ENCODE data around the gene SHB.
A peak's percentile ranks its signal among the peaks of the same experiment; 100 is the strongest.
"Not testable (repeated sequence)": the region's sequence is repeated elsewhere in the genome, so short reads cannot be mapped to it uniquely, and the experiment has no call there.

SHB gene

DNA sequence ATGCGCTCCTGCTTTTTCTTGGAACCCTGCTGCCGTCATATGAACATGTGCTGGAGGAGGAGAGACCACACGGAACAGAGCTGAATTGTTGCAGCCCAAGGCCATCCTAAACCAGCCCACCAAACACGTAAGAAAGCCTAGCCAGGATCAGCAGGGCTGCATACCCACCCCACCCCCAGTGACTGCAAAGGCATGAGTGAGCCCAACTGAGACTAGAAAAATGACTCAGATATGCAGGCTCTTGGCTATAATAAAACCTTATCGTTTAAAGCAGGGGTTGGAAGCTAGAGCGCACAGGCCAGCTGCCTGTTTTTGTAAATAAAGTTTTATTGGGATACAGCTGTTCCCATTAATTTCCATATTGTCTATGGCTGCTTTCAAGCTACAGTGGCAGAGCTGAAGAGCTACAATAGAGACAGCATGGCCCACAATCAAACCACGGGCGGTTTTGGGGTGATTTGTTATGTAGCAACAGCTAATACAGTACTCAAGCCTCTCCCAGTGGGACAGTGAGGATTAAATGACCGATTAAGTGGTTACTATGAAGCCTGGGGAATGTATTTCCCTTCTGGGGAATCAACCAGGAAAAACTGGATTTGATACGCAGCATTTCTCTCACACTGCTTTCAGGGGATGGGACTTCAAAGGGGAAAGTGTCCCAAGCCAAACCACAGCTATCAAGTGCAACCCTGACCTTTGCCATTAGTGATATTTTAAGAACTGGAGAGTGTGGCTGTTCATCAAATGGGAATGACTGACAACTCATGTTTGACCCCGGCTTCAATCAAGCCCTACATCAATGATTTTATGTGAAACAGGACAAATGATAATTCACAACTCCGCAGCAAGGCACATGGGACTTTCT is 6.3 kb downstream of the SHB start:
- peak; percentile 92 for DNase-seq (ENCODE audit: low read depth)

GRCh38 chr9:38062106-38062497 is 6.9 kb downstream of the SHB start:
- no peak for DNase-seq (ENCODE audit: low read depth)

GRCh38 chr9:38061326-38061977 is 7.6 kb downstream of the SHB start:
- peak; percentile 48 for DNase-seq (ENCODE audit: low read depth)

GRCh38 chr9:38060681-38061080 is 8.3 kb downstream of the SHB start:
- no peak for DNase-seq (ENCODE audit: low read depth)

DNA sequence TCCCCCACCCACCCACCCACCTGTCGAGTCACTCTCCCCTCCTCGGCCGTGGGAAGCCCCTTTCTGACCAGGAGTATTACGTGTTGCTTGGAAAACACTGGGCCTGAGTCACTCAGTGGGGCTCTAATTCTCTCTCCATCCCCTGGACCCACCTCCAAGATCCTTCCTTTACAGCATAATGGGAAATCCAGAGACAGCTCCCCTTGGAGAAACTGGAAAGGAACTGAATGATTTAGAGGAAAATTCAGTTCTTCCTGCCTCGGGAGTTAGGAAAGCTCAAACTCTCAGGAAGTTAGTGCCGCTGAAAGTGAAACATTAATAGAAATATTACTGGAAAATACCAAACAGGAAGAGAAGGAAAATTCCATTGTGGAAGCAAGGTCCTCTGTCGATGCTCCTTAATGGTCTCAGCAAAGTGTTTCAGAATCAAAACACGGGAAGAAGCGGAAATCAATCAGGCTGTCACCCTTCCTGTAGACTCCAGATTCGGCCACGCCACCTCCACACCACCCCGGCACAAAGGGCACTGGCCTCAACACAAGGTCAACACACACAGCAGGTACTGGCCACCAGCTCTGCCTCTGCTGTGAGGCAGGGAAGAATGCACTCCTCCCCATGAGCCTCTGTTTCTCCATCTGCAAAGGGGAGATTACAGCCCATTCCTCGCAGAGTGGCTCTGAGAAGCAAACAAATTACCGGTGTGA is 9.6 kb downstream of the SHB start:
- no peak for DNase-seq (ENCODE audit: low read depth)

GRCh38 chr9:38058452-38059232 is 10.4 kb downstream of the SHB start:
- DNase-seq (ENCODE audit: low read depth): no peak

DNA sequence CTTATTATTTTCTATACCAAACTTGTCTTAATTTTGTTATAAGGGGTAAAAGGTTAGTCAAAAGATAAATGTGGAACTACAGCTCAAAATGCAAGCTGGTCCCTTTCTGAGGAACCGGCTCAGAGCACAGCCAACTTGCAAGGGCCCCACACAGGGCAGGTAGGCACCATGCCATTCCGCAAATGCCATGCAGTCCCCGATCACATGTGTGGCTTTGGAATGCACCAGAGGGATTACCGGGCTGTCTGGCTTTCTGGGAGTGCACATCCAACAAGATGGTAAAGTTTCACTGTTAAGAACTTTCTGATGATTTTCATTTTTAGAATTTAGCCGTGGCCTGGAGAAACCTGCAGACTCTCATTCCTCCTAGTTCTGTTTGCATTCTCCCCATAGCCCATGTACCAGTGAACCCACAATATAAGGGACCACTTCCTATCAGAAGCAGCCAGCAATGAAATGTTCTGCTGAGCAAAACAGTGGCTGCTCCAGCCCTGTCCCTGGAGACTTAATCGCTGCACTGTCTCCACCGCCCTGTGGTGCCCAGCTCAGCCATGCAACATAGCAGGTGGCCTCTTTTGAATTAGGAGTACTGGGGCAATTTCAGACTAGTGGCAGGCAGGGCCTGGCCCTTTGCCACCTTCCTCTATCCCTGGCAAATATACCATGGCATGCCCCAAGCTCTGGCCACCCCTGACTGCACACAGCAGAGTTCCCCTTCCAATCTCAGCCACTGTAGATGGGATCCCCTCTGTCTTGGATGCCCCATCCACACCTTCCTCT is 11.4 kb downstream of the SHB start:
- no peak for DNase-seq (ENCODE audit: low read depth)

DNA sequence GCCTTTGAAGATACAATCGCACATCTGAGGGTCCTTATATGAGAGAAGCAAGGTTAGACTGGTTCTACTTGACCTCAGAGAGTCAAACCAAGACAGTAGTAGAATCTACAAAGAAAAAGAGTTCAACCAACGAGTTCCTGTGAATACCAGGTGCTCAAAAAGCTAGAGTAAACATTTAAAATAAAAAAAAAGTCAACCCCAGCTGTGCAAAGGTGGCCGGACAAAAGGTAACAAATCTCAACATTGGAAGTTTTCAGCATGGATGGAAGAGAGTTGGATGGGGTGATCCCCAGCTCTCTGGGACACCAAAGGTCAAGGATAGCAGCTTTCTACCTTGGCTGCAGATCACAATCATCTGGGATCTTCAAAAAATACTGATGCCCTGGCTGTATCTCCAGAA is 14.4 kb downstream of the SHB start:
- no peak for DNase-seq (ENCODE audit: low read depth)

- no peak for DNase-seq (ENCODE audit: low read depth)
Observed at GRCh38 chr9:38053697-38054461, 15.1 kb downstream of the SHB start.

GRCh38 chr9:38051780-38052546 is 17.1 kb downstream of the SHB start:
- no peak for DNase-seq (ENCODE audit: low read depth)

GRCh38 chr9:38048316-38048969 is 20.6 kb downstream of the SHB start:
- peak; percentile 64 for DNase-seq (ENCODE audit: low read depth)

DNA sequence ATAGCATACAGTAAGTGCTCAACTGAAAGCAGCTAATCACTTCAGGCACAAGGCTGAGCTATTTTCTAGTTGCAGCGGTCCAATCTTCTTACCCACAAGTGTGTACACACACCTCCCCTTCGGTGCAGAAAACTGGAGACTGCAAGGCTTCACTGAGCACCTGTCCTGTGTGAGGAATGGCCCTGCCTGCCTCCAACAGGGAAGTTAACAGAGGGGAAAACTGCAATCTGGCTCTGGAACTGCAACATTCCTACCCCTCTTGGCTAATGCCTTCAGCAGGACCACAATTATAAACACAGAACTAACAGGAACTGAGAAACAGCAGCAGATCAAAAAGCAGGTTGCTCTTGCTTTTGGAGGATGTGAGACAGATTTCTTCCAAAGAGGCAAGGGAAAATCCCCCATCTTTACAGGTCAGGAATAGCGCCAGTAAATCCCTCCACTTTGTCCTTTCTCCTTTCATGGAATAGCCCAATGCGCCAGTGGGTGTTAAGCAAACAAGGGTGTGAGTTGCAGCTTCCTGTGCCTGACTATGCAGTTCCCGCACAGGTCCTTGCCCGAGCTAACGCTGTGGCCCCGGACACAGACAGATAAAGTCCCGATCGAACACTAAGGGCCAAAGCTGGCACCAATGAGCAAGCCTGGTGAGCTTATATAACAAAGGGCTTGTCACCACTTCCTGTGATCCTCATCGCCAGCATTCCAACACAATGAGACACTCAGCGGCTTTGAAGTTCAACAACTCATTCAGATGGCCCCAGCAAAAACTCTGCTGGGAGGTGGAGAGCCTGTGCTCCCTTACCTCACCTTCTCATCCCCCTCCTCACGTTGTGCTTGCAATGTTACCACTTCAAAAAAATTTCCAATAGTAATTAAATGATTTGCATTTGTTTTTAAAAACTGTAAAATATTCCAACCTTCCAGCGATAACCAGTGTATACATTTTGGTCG is 21.5 kb downstream of the SHB start:
- peak; percentile 96 for DNase-seq (ENCODE audit: low read depth)

DNA sequence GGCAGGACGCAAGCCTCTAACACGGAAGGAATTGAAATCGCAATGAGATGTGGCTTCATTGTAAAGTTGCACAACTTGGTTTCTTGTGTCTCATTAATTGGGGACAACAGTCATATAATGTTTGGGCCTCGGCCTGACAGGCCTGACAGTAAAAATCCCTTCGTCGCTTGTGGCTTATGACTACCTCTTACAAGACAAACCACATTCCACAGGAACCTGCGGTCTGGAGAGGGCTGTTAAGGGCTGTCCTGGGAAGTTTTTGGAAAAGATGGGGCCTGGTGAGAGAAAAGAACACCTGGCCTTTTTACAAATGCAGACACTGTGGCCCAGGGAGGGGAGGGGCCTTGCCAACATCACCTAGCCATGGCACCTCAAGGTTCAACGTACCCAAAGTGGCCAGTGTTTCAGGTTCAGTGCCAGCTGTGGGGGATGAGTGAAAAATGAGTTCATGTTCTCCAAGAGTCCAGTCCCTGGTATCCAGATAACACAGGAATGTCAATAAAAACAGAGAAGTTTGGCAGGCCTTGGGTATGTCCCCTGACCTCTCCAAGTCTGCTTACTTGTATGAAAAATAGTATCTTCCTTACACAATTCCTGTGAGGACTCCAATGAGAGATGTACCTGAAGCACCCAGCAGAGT is 22.2 kb downstream of the SHB start:
- peak; percentile 92 for DNase-seq (ENCODE audit: low read depth)

DNA sequence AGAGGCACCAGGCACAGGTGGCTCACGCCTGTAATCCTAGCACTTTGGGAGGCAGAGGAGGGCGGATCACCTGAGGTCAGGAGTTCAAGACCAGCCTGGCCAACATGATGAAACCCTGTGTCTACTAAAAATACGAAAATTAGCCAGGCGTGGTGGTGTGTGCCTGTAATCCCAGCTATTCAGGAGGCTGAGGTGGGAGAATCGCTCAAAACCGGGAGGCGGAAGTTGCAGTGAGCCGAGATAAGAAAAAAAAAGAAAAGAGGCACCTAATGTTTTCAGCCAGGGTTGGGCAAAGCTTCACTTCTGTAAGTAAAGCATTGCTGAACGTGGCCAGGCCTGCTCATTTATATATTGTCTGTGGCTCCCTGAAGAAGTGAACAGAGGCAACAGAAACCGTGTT is 23.1 kb downstream of the SHB start:
- DNase-seq (ENCODE audit: low read depth): not testable (repeated sequence)

DNA sequence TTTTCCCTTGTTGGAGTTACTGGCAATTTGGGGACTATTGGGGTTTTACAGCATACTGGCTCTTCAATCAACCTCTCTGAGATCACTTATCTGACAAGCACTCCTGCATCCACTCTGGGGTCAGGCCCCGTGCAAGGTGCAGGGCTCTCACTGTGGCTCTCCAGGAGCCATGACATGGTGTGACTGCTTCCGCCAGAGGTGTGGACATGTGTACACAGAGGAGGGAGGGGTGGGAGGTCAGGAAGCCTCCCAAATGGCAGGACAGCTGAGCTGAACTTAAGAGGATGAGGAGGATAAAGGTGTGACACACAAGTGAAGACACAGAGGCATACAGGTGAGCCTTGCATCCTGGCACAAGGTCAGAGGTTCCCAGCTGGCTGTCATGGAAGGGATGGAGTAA is 24.3 kb downstream of the SHB start:
- DNase-seq (ENCODE audit: low read depth): no peak

DNA sequence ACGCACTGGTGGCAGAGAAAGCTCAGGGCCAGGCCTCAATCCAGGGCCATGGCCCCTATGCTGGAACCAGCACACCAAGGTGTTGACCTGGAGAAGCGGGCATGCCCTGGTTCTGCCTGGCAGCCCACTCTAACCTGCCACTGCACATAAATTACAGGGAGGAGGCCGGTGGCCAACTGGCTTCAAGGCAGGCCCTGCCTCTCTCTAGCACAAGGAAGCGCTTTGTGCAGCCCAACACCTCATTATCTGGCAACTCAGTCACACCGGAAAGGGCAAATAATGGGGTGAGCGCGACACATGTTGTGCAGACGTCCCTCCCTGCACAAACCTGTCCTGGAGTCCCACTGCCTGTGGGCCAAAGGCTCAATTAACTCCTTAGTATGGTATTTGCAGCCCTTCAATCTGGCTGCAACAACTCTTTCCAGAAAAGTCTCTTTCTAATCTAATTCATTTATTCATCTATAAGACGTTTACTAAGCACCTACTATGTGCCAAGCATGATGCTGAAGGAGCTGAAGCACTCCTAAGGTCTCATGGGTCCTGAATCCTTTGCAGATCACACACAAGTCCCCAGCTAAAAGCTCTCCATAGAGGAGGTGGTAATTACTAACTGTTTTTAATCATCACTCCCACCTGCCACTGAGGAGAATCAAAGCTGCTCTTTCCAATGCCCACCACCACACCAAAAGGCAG is 24.9 kb downstream of the SHB start:
- no peak for DNase-seq (ENCODE audit: low read depth)
